Testis (tissue), 3 donors: Measurements from ENCODE around the gene ITPK1. TPM values are rescaled to one million over a fixed set of nuclear protein-coding genes. Genes with fewer than 3 reads are reported as not detected.

ENCODE experiments used
- DNase-seq: peaks from one replicate; pipeline ENCODE4 v3.0.0-alpha.2; 2019
- H3K27ac ChIP-seq, 2 donors: fragments of 200-600 bp; sonication (generic); one replicate each; pipeline ENCODE4 v1.5.1; 2019
- H3K27me3 ChIP-seq: fragments of 200-600 bp; sonication (generic); one replicate; pipeline ENCODE4 v1.5.1; 2019
- H3K36me3 ChIP-seq: fragments of 200-600 bp; sonication (generic); one replicate; pipeline ENCODE4 v1.5.1; 2017; ENCODE audit warnings: low read depth; ENCODE audit errors: missing control alignments
- H3K4me1 ChIP-seq: fragments of 200-600 bp; sonication (generic); one replicate; pipeline ENCODE4 v1.5.1; 2019
- H3K4me3 ChIP-seq, 2 donors: fragments of 200-600 bp; sonication (generic); one replicate each; pipeline ENCODE4 v1.5.1; 2017 to 2019
- H3K9me3 ChIP-seq: fragments of 200-600 bp; sonication (generic); one replicate; pipeline ENCODE4 v1.5.1; 2017
- POLR2A ChIP-seq: fragments of 450-650 bp; IDR thresholded peaks from one replicate; pipeline ENCODE4 v1.6.1; 2017; ENCODE audit warnings: antibody characterized with exemption, mild to moderate bottlenecking, moderate library complexity
- WGBS, 2 donors: methylation state at CpG; one replicate each; pipeline ENCODE4 v1.1.5; 2018; 5-methylcytosine and 5-hydroxymethylcytosine counted together
- intact Hi-C: fragments of 100-400 bp; cut with DNase I; formaldehyde crosslinking; loops from one replicate; pipeline ENCODE4 v1.15.1; 2023; ENCODE audit warnings: low total_unique reads
- polyA plus RNA-seq: library from polyadenylated mRNA; stranded (reverse); fragments of 350-450 nt; fragmentation: Illumina TruSeq; extraction: RNeasy Lipid Tissue Mini Kit (QIAGEN cat#74804); gene quantifications from one replicate; pipeline ENCODE4 v1.2.3, GENCODE V29; 2014; ENCODE audit warnings: low read depth, low replicate concordance; ENCODE audit not compliant: insufficient read depth
- total RNA-seq, 2 donors: library from RNA; depleted of rRNA; stranded (reverse); fragments of >200 nt; gene quantifications; one replicate each; pipeline ENCODE4 v1.2.3, GENCODE V29; 2016
- TF ChIP-seq, protein P1 (sequence below), 3 experiments: fragments of 450-650 bp in 2 of 3; fragments of 200-600 bp in 1 of 3; sonication (generic) in 1 of 3; IDR thresholded peaks; one replicate each; pipeline ENCODE4 v1.5.1; 2016 to 2019; ENCODE audit warnings: antibody characterized with exemption in 3 of 3, mild to moderate bottlenecking in 2 of 3, moderate library complexity in 1 of 3

The ITPK1 gene
- total and polyA plus RNA-seq, 3 donors from 2014 or later = 78.3 to 92.5 (median 90.6) TPM

DNA sequence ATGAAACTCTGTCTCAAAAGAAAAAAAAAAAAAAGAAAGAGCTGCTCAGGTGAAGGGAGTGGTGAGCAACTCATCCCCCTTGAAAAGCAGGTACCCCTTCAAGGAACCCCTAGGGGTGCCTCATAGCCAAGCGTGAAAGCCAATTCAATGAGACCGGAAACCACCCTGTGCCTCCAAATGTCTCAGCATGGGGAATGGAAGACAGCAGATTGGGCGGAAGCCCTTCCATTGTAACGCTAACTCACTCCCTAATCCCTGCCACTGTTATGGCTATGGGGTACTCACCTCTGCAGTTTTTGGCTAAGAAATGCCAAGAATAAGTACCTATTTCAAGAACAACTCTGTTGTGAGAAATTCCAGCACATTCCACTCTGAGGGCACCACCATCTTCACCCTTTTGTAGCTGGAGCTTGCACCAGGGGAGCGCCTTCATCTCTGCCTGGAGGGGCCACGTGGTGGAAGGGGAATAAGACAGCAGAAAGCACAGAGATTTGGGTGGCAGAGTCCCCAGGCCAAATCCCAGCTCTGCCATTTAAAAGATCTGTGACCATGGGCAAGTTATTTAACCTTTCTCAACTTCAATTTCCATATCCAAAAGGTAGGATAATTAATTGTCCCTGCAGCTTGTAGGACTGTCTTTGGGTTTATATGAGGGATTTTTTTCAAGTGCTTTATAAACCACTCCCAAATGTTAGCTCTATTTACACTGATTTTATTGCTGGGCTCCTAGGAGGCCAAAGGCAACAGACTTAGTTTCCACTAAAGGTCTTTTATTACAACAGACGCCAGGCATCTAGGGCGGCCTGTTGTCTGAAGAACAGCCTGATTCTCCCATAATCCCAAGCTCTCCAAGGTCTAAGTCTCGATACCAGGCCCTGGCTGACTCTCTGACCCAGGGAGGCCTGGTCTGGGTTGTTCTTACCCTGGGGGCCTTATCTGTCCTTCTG, 63.9 kb downstream of the ITPK1 start:
- Histone ChIP-seq H3K27me3 (no peaks in the 10 kb centered on the region), H3K9me3 (no peaks in the 10 kb centered on the region), H3K27ac (no peak overlapping the region), H3K4me1 (peaks cover 16% of the 10 kb centered on the region), H3K36me3 (no peaks in the 10 kb centered on the region), H3K4me3 (no peak overlapping the region)
- intact Hi-C loops = no loop called here
- TF ChIP-seq, protein P1, sequence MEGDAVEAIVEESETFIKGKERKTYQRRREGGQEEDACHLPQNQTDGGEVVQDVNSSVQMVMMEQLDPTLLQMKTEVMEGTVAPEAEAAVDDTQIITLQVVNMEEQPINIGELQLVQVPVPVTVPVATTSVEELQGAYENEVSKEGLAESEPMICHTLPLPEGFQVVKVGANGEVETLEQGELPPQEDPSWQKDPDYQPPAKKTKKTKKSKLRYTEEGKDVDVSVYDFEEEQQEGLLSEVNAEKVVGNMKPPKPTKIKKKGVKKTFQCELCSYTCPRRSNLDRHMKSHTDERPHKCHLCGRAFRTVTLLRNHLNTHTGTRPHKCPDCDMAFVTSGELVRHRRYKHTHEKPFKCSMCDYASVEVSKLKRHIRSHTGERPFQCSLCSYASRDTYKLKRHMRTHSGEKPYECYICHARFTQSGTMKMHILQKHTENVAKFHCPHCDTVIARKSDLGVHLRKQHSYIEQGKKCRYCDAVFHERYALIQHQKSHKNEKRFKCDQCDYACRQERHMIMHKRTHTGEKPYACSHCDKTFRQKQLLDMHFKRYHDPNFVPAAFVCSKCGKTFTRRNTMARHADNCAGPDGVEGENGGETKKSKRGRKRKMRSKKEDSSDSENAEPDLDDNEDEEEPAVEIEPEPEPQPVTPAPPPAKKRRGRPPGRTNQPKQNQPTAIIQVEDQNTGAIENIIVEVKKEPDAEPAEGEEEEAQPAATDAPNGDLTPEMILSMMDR (IDR thresholded peaks at IDR 0.05) = no peak
- TF ChIP-seq POLR2A = no peak
- DNase-seq = no peak
- WGBS, 2 donors = 89 to 92% methylated on average over 9 of the region's 9 CpGs

DNA sequence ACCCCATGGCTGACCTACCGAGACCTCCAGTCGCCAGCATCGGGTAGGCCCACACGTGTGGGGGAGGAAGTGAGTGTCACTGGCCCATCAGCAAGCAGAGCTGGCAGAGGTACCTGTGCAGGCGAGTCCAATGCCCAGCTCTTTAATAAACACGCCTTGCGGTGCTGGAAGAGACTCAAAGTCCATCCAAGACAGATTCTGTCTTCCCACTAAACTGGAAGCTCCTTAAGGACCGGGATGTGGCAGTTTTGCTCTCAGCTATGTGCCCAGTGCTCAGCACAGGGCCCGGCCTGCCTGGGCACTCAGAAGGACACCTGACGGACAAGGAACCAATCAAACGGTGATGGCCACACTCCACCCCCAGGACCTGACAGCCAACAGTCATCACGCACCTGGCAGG, 65.0 kb downstream of the ITPK1 start:
- Histone ChIP-seq H3K4me3 (no peak overlapping the region), H3K4me1 (peaks cover 16% of the 10 kb centered on the region), H3K27me3 (no peaks in the 10 kb centered on the region), H3K27ac (no peak overlapping the region), H3K9me3 (no peaks in the 10 kb centered on the region), H3K36me3 (no peaks in the 10 kb centered on the region)
- 74 to 82% methylated on average over 8 to 12 of the region's 12 CpGs for WGBS, 2 donors
- no peak for TF ChIP-seq POLR2A
- TF ChIP-seq, protein P1 (IDR thresholded peaks at IDR 0.05) = no peak
- DNase-seq = no peak
- intact Hi-C loops = no loop called here

DNA sequence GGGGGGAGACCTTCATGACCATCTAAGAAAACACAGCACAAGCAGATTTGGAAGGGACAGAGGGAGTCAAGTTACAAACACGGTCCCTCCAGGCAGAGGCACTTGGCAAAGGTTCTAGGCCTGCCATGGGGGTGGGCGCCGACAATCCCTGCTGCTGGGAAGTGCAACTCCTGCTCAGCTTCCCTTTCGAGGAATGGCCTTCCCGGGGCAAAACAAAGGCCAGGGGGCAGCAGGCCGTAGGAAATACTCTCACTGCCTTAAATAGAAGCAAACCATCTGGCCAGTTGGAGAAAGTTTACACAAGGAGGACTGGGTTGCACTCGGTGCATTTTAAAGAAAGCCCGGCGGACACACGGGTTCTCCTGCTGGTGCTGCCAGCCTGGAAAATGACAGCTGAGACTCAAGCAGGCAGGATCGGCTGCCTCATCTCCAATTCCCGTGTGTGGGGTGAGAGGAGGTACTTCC, 65.8 kb downstream of the ITPK1 start:
- no peaks in the 10 kb centered on the region for H3K36me3 ChIP-seq
- intact Hi-C loops = no loop called here
- no peaks in the 10 kb centered on the region for H3K9me3 ChIP-seq
- H3K27ac ChIP-seq = no peak overlapping the region
- DNase-seq = no peak
- H3K27me3 ChIP-seq = no peaks in the 10 kb centered on the region
- peaks cover 22% of the 10 kb centered on the region for H3K4me1 ChIP-seq
- no peak for TF ChIP-seq POLR2A
- TF ChIP-seq, protein P1 (IDR thresholded peaks at IDR 0.05) = no peak
- 49 to 50% methylated on average over 12 of the region's 12 CpGs for WGBS, 2 donors
- H3K4me3 ChIP-seq = no peak overlapping the region

DNA sequence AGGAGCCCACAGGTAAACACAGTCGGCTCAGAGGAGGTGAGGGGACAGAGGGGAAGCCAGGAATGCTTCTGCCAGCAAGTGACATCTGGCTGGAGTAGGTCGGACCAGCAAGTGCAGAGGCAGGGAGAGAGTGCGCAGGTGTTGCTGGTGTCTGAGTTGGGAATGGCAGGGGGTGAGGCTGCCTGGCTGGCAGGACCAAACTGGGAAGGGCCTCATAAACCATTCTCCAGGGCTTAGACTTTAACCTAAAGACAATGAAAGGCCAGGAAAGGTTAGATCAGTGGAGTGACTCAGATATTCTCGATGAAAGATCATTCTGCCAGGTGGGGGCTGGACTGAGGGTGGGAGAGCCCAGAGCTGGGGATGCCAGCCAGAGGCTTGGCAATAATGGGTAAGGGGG, 66.4 kb downstream of the ITPK1 start:
- H3K4me1 ChIP-seq = peaks cover 28% of the 10 kb centered on the region
- WGBS, 2 donors = 76 to 88% methylated on average over 4 of the region's 4 CpGs
- no peak for DNase-seq
- H3K27ac ChIP-seq = no peak overlapping the region
- no peaks in the 10 kb centered on the region for H3K27me3 ChIP-seq
- intact Hi-C loops = no loop called here
- TF ChIP-seq POLR2A = no peak
- TF ChIP-seq, protein P1 (IDR thresholded peaks at IDR 0.05) = no peak
- H3K4me3 ChIP-seq = no peak overlapping the region
- H3K36me3 ChIP-seq = no peaks in the 10 kb centered on the region
- no peaks in the 10 kb centered on the region for H3K9me3 ChIP-seq
